ENCODE data around the gene BLOC1S3. TPM values are rescaled to one million over a fixed set of nuclear protein-coding genes. Genes with fewer than 3 reads are reported as not detected.

BLOC1S3 gene
- total and polyA plus RNA-seq, 2 of the 13 experiments (the other 11 are each of a cell fraction or from before 2014, with no cell fraction given), result 4.3 to 4.8 TPM

DNA sequence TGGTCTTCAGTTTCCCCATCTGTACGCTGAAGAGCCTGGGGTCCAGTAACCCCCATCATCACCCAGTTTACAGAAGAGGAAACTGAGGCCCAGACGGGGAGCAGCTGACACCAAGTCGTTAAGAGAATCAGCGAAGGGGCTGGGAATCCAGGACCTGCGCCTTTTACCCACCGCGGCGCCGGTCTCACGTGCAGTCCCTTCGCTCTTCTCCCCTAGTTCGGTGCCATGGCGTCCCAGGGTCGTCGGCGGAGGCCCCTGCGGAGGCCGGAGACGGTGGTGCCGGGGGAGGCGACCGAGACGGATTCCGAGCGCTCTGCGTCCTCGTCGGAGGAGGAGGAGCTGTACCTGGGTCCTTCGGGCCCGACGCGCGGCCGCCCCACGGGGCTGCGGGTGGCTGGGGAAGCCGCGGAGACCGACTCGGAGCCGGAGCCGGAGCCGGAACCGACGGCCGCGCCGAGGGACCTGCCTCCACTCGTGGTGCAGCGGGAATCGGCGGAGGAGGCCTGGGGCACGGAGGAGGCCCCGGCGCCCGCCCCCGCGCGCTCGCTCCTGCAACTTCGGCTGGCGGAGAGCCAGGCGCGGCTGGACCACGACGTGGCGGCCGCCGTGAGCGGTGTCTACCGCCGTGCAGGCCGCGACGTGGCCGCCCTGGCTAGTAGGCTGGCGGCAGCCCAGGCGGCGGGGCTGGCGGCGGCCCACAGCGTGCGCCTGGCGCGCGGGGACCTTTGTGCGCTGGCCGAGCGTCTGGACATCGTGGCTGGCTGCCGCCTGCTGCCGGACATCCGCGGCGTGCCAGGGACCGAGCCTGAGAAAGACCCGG is 698 bp downstream of the BLOC1S3 start (continued):
- TF ChIP-seq, protein P1, sequence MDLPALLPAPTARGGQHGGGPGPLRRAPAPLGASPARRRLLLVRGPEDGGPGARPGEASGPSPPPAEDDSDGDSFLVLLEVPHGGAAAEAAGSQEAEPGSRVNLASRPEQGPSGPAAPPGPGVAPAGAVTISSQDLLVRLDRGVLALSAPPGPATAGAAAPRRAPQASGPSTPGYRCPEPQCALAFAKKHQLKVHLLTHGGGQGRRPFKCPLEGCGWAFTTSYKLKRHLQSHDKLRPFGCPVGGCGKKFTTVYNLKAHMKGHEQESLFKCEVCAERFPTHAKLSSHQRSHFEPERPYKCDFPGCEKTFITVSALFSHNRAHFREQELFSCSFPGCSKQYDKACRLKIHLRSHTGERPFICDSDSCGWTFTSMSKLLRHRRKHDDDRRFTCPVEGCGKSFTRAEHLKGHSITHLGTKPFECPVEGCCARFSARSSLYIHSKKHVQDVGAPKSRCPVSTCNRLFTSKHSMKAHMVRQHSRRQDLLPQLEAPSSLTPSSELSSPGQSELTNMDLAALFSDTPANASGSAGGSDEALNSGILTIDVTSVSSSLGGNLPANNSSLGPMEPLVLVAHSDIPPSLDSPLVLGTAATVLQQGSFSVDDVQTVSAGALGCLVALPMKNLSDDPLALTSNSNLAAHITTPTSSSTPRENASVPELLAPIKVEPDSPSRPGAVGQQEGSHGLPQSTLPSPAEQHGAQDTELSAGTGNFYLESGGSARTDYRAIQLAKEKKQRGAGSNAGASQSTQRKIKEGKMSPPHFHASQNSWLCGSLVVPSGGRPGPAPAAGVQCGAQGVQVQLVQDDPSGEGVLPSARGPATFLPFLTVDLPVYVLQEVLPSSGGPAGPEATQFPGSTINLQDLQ (CRISPR knock-in tag; IDR thresholded peaks at IDR 0.05), result no peak
- no peak; the same call in 1 of the 2 replicates for TF ChIP-seq YEATS4 (CRISPR knock-in tag; IDR thresholded peaks at IDR 0.05; ENCODE audit: borderline replicate concordance)
- no peak for TF ChIP-seq FOSL1 (CRISPR knock-in tag; IDR thresholded peaks at IDR 0.05; ENCODE audit: borderline replicate concordance)
- no peak for TF ChIP-seq MXD3 (CRISPR knock-in tag; IDR thresholded peaks at IDR 0.05)
- no peak for TF ChIP-seq FLYWCH1 (CRISPR knock-in tag; IDR thresholded peaks at IDR 0.05)
- TF ChIP-seq TAF1 (CRISPR knock-in tag; IDR thresholded peaks at IDR 0.05), result no peak; the same call in 1 of the 2 replicates
- no peak for TF ChIP-seq ZNF564 (CRISPR knock-in tag; IDR thresholded peaks at IDR 0.05)
- no peak for TF ChIP-seq MBD4 (IDR thresholded peaks at IDR 0.05; ENCODE audit: borderline replicate concordance, low read length)
- peak; percentile 9; the same call in 1 of the 2 replicates for TF ChIP-seq SPEN (CRISPR knock-in tag; IDR thresholded peaks at IDR 0.05; ENCODE audit: low read depth)
- TF ChIP-seq ZNF710 (CRISPR knock-in tag; IDR thresholded peaks at IDR 0.05; ENCODE audit: borderline replicate concordance), result peak; percentile 61; the same call in 1 of the 2 replicates
- TF ChIP-seq, protein P2, sequence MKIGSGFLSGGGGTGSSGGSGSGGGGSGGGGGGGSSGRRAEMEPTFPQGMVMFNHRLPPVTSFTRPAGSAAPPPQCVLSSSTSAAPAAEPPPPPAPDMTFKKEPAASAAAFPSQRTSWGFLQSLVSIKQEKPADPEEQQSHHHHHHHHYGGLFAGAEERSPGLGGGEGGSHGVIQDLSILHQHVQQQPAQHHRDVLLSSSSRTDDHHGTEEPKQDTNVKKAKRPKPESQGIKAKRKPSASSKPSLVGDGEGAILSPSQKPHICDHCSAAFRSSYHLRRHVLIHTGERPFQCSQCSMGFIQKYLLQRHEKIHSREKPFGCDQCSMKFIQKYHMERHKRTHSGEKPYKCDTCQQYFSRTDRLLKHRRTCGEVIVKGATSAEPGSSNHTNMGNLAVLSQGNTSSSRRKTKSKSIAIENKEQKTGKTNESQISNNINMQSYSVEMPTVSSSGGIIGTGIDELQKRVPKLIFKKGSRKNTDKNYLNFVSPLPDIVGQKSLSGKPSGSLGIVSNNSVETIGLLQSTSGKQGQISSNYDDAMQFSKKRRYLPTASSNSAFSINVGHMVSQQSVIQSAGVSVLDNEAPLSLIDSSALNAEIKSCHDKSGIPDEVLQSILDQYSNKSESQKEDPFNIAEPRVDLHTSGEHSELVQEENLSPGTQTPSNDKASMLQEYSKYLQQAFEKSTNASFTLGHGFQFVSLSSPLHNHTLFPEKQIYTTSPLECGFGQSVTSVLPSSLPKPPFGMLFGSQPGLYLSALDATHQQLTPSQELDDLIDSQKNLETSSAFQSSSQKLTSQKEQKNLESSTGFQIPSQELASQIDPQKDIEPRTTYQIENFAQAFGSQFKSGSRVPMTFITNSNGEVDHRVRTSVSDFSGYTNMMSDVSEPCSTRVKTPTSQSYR (CRISPR knock-in tag; IDR thresholded peaks at IDR 0.05; ENCODE audit: borderline replicate concordance), result no peak
- TF ChIP-seq NFRKB (IDR thresholded peaks at IDR 0.05), result no peak
- TF ChIP-seq, protein P3, sequence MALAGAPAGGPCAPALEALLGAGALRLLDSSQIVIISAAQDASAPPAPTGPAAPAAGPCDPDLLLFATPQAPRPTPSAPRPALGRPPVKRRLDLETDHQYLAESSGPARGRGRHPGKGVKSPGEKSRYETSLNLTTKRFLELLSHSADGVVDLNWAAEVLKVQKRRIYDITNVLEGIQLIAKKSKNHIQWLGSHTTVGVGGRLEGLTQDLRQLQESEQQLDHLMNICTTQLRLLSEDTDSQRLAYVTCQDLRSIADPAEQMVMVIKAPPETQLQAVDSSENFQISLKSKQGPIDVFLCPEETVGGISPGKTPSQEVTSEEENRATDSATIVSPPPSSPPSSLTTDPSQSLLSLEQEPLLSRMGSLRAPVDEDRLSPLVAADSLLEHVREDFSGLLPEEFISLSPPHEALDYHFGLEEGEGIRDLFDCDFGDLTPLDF (CRISPR knock-in tag; IDR thresholded peaks at IDR 0.05), result no peak
- TF ChIP-seq CAMTA2 (CRISPR knock-in tag; IDR thresholded peaks at IDR 0.05; ENCODE audit: borderline replicate concordance), result no peak
- no peak for TF ChIP-seq MED13 (CRISPR knock-in tag; IDR thresholded peaks at IDR 0.05)

All from HepG2 (cell line).